Keratinocyte (primary cell): ENCODE measurements around the gene SLC25A10.

Experiments
- CTCF ChIP-seq, 3 experiments: IDR thresholded peaks in 1 of 3; conservative IDR thresholded peaks in 1 of 3; optimal IDR thresholded peaks in 1 of 3; 2 replicates in 2 of 3; 3 replicates in 1 of 3; pipeline versions ENCODE3 to v1.5.1; 2011; ENCODE audit warnings: low read length in 3 of 3, mild to moderate bottlenecking in 3 of 3, moderate library complexity in 2 of 3, control low read depth in 1 of 3, inconsistent platforms in 1 of 3; ENCODE audit not compliant: insufficient read depth in 2 of 3; ENCODE audit errors: extremely low read depth in 1 of 3
- EZH2 ChIP-seq: IDR thresholded peaks from one replicate; pipeline ENCODE4 v1.6.1; 2012; ENCODE audit warnings: inconsistent platforms, mild to moderate bottlenecking, low read length, moderate library complexity

- TF ChIP-seq CTCF (optimal IDR thresholded peaks at IDR 0.05 in 1 of 3, IDR thresholded peaks at IDR 0.05 in 1 of 3, conservative IDR thresholded peaks at IDR 0.05 in 1 of 3; ENCODE audit: extremely low read depth in 1 of 3, insufficient read depth in 2 of 3, low read length in 3 of 3) (no peak), EZH2 (no peak)
Measured at GRCh38 chr17:81723651-81724209, 11.6 kb downstream of the SLC25A10 start.
